DOHH2 (cell line): ENCODE results near the gene TMEM218.

Source experiments
- H3F3A ChIP-seq: fragments of 200-600 bp; sonication (generic), shearing (Covaris generic); 2 replicates; pipeline ENCODE4 v1.6.0; 2016; ENCODE audit warnings: antibody characterized with exemption, mild to moderate bottlenecking; ENCODE audit not compliant: control insufficient read depth, insufficient read depth
- H3K27ac ChIP-seq: fragments of 200-600 bp; sonication (generic); 2 replicates; pipeline ENCODE4 v1.5.1; 2014; ENCODE audit warnings: low read depth, mild to moderate bottlenecking, low read length, moderate library complexity
- H3K27me3 ChIP-seq: fragments of 200-600 bp; sonication (generic); 2 replicates; pipeline ENCODE4 v1.6.1; 2014; ENCODE audit warnings: mild to moderate bottlenecking, low read length, mixed read lengths; ENCODE audit not compliant: control insufficient read depth
- H3K36me3 ChIP-seq: fragments of 200-600 bp; sonication (generic); 2 replicates; pipeline ENCODE4 v1.6.1; 2014; ENCODE audit warnings: mild to moderate bottlenecking, low read length, moderate library complexity, mixed read lengths; ENCODE audit not compliant: control insufficient read depth
- H3K4me1 ChIP-seq: fragments of 200-600 bp; sonication (generic); 2 replicates; pipeline ENCODE4 v1.6.1; 2014; ENCODE audit warnings: mild to moderate bottlenecking, low read length, mixed read lengths; ENCODE audit not compliant: control insufficient read depth
- H3K4me2 ChIP-seq: fragments of 200-600 bp; sonication (generic); 2 replicates; pipeline ENCODE4 v1.6.0; 2014; ENCODE audit warnings: mild to moderate bottlenecking, low read length, moderate library complexity
- H3K4me3 ChIP-seq: fragments of 200-600 bp; sonication (generic); 2 replicates; pipeline ENCODE4 v1.5.1; 2014; ENCODE audit warnings: mild to moderate bottlenecking, low read length, mixed read lengths
- H3K79me2 ChIP-seq: fragments of 200-600 bp; sonication (generic); 2 replicates; pipeline ENCODE4 v1.6.1; 2014; ENCODE audit warnings: mild to moderate bottlenecking, low read length, mixed read lengths; ENCODE audit not compliant: control insufficient read depth
- H3K9me2 ChIP-seq: fragments of 200-600 bp; sonication (generic); replicated peaks from 2 replicates; pipeline ENCODE4 v1.6.1; 2014; ENCODE audit warnings: mild to moderate bottlenecking, low read length, mixed read lengths; ENCODE audit not compliant: control insufficient read depth
- H3K9me3 ChIP-seq: fragments of 200-600 bp; sonication (generic); 2 replicates; pipeline ENCODE4 v1.6.1; 2014; ENCODE audit warnings: antibody characterized with exemption, low read length, mixed read lengths; ENCODE audit not compliant: control insufficient read depth, insufficient read depth
- H4K20me1 ChIP-seq: fragments of 200-600 bp; sonication (generic); 2 replicates; pipeline ENCODE4 v1.6.0; 2014; ENCODE audit warnings: low read depth, mild to moderate bottlenecking, antibody characterized with exemption, low read length, moderate library complexity; ENCODE audit not compliant: control insufficient read depth, insufficient read depth
- CTCF ChIP-seq: fragments of 200-600 bp; sonication (generic); IDR thresholded peaks from one replicate; pipeline ENCODE4 v1.5.1; 2014; ENCODE audit warnings: antibody characterized with exemption, mild to moderate bottlenecking, low read depth, low read length; ENCODE audit not compliant: poor library complexity, severe bottlenecking
- EZH2phosphoT487 ChIP-seq: fragments of 200-600 bp; sonication (generic); IDR thresholded peaks from 2 replicates; pipeline ENCODE4 v1.6.1; 2017; ENCODE audit warnings: borderline replicate concordance, mild to moderate bottlenecking, antibody characterized with exemption, low read length, moderate library complexity, mixed read lengths

TMEM218 gene

GRCh38 chr11:125102510-125102909 lies 8.9 kb downstream of the TMEM218 start:
- TF ChIP-seq EZH2phosphoT487 (no peak), CTCF (no peak)
- Histone ChIP-seq H4K20me1 (no peaks in the 10 kb centered on the region), H3K4me3 (no peak overlapping the region), H3K27me3 (no peaks in the 10 kb centered on the region), H3K27ac (no peak overlapping the region), H3F3A (no peaks in the 10 kb centered on the region), H3K4me1 (peaks cover 4% of the 10 kb centered on the region; the same call in 1 of the 2 replicates), H3K4me2 (no peak overlapping the region), H3K36me3 (peaks cover 11% of the 10 kb centered on the region), H3K79me2 (no peaks in the 10 kb centered on the region), H3K9me2 (no peaks in the 10 kb centered on the region), H3K9me3 (no peaks in the 10 kb centered on the region)

- Histone ChIP-seq H3K36me3 (peaks cover 11% of the 10 kb centered on the region), H3K27ac (no peak overlapping the region), H3K4me1 (peaks cover 4% of the 10 kb centered on the region; the same call in 1 of the 2 replicates), H3K9me2 (no peaks in the 10 kb centered on the region), H3K9me3 (no peaks in the 10 kb centered on the region), H3K4me3 (no peak overlapping the region), H4K20me1 (no peaks in the 10 kb centered on the region), H3F3A (no peaks in the 10 kb centered on the region), H3K4me2 (no peak overlapping the region), H3K27me3 (no peaks in the 10 kb centered on the region), H3K79me2 (no peaks in the 10 kb centered on the region)
- no peak for TF ChIP-seq CTCF
- no peak for TF ChIP-seq EZH2phosphoT487
Observed at GRCh38 chr11:125102025-125102424, 9.4 kb downstream of the TMEM218 start.

- Histone ChIP-seq H3K9me2 (no peaks in the 10 kb centered on the region), H3K79me2 (no peaks in the 10 kb centered on the region), H3F3A (no peaks in the 10 kb centered on the region), H3K36me3 (peaks cover 11% of the 10 kb centered on the region), H3K4me3 (no peak overlapping the region), H3K9me3 (no peaks in the 10 kb centered on the region), H3K4me2 (no peak overlapping the region), H3K4me1 (peaks cover 4% of the 10 kb centered on the region; the same call in 1 of the 2 replicates), H3K27ac (no peak overlapping the region), H3K27me3 (no peaks in the 10 kb centered on the region), H4K20me1 (no peaks in the 10 kb centered on the region)
- no peak for TF ChIP-seq EZH2phosphoT487
Observed at GRCh38 chr11:125101596-125101995, 9.8 kb downstream of the TMEM218 start.

- Histone ChIP-seq H3K4me1 (no peaks in the 10 kb centered on the region), H3F3A (no peaks in the 10 kb centered on the region), H3K27ac (no peak overlapping the region), H3K27me3 (no peaks in the 10 kb centered on the region), H3K9me3 (no peaks in the 10 kb centered on the region), H3K4me3 (no peak overlapping the region), H3K4me2 (no peak overlapping the region), H3K9me2 (no peaks in the 10 kb centered on the region), H4K20me1 (no peaks in the 10 kb centered on the region), H3K36me3 (peaks cover 9% of the 10 kb centered on the region), H3K79me2 (no peaks in the 10 kb centered on the region)
- TF ChIP-seq CTCF (no peak), EZH2phosphoT487 (no peak)
Observed at GRCh38 chr11:125100136-125100535, 11.3 kb downstream of the TMEM218 start.
